ENCODE measurements around the gene RAD51.
A peak's percentile ranks its signal among the peaks of the same experiment; 100 is the strongest.

DNA sequence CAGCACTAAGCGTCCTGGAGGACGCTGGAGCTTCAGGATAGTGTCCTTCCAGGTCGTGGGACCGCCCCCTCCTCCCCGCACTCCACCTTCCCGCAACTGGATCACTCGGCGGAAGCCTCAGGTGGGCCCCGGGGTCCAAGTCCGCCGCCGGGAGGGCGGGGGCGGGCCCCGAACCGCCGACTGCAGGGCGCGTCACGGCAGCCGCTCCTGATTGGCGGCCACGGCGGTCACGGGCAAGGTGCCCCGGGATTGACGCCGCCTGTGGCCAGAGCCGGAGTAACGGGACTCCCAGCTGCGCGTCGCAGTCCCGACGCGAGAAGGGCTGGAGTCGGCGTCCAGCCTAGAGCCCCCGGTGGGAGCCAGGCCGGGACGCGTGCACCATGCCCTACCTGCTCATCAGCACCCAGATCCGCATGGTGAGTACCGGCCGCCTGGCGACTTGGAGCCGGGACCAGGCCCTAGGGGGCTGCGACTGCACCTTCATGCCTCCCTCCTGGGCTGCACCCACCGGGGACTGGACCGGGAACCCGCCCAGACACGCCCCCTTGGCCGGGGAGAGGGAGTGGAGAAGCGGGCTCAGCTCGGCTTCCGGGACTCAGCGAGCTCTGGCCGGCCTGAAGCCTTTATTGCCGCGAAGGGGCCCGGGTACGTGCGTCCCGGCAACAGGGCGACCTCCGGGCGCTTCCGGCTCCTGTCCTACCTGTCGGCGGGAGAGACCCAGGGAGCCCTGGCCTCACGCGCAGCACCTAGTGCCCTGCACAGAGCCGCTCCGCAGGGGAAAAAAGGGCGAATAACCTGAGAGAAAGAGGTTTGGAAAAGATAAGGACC lies 69.0 kb downstream of the RAD51 start, which contains the start of gene GCHFR:
- TF ChIP-seq RAD21 (CRISPR knock-in tag; conservative IDR thresholded peaks at IDR 0.05 in 1 of 2, IDR thresholded peaks at IDR 0.05 in 1 of 2): peak in 1 of 2 experiments; percentile 8; a peak in 1 of 4 replicates
- peak; percentile 73; the same call in 1 of the 2 replicates for TF ChIP-seq GABPB1 (CRISPR knock-in tag; IDR thresholded peaks at IDR 0.05)
- no peak for TF ChIP-seq ZNF586 (CRISPR knock-in tag; conservative IDR thresholded peaks at IDR 0.05)
- no peak for TF ChIP-seq ZNF143 (CRISPR knock-in tag; IDR thresholded peaks at IDR 0.05)
- 0 out of 4 replicates have a peak, but pooled peaks of 1 of the 2 experiments have one; percentile 14 for TF ChIP-seq RCOR1 (IDR thresholded peaks at IDR 0.05; ENCODE audit: borderline replicate concordance in 1 of 2, low read depth in 2 of 2, low read length in 2 of 2)
- TF ChIP-seq, protein P1, sequence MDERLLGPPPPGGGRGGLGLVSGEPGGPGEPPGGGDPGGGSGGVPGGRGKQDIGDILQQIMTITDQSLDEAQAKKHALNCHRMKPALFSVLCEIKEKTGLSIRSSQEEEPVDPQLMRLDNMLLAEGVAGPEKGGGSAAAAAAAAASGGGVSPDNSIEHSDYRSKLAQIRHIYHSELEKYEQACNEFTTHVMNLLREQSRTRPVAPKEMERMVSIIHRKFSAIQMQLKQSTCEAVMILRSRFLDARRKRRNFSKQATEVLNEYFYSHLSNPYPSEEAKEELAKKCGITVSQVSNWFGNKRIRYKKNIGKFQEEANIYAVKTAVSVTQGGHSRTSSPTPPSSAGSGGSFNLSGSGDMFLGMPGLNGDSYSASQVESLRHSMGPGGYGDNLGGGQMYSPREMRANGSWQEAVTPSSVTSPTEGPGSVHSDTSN (CRISPR knock-in tag; IDR thresholded peaks at IDR 0.05; ENCODE audit: low read depth): peak; percentile 62
- TF ChIP-seq, protein P1 (tag; conservative IDR thresholded peaks at IDR 0.05; ENCODE audit: low read depth): no peak
- TF ChIP-seq PHB2 (IDR thresholded peaks at IDR 0.05; ENCODE audit: low read depth): no peak
- TF ChIP-seq, protein P2, sequence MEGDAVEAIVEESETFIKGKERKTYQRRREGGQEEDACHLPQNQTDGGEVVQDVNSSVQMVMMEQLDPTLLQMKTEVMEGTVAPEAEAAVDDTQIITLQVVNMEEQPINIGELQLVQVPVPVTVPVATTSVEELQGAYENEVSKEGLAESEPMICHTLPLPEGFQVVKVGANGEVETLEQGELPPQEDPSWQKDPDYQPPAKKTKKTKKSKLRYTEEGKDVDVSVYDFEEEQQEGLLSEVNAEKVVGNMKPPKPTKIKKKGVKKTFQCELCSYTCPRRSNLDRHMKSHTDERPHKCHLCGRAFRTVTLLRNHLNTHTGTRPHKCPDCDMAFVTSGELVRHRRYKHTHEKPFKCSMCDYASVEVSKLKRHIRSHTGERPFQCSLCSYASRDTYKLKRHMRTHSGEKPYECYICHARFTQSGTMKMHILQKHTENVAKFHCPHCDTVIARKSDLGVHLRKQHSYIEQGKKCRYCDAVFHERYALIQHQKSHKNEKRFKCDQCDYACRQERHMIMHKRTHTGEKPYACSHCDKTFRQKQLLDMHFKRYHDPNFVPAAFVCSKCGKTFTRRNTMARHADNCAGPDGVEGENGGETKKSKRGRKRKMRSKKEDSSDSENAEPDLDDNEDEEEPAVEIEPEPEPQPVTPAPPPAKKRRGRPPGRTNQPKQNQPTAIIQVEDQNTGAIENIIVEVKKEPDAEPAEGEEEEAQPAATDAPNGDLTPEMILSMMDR (IDR thresholded peaks at IDR 0.05 in 2 of 3, conservative IDR thresholded peaks at IDR 0.05 in 1 of 3; ENCODE audit: insufficient read depth in 2 of 3, low read depth in 1 of 3, low read length in 3 of 3): peak; percentile 56 to 61 (median 58); a peak in 5 of 6 replicates
- TF ChIP-seq, protein P3, sequence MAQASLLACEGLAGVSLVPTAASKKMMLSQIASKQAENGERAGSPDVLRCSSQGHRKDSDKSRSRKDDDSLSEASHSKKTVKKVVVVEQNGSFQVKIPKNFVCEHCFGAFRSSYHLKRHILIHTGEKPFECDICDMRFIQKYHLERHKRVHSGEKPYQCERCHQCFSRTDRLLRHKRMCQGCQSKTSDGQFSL (CRISPR knock-in tag; IDR thresholded peaks at IDR 0.05): peak; percentile 55; the same call in 1 of the 2 replicates
- TF ChIP-seq, protein P3 (tag; IDR thresholded peaks at IDR 0.05): no peak
- TF ChIP-seq BRCA1 (IDR thresholded peaks at IDR 0.05): no peak
- no peak for TF ChIP-seq BRCA1 (CRISPR knock-in tag; IDR thresholded peaks at IDR 0.05)
- TF ChIP-seq, protein P4, sequence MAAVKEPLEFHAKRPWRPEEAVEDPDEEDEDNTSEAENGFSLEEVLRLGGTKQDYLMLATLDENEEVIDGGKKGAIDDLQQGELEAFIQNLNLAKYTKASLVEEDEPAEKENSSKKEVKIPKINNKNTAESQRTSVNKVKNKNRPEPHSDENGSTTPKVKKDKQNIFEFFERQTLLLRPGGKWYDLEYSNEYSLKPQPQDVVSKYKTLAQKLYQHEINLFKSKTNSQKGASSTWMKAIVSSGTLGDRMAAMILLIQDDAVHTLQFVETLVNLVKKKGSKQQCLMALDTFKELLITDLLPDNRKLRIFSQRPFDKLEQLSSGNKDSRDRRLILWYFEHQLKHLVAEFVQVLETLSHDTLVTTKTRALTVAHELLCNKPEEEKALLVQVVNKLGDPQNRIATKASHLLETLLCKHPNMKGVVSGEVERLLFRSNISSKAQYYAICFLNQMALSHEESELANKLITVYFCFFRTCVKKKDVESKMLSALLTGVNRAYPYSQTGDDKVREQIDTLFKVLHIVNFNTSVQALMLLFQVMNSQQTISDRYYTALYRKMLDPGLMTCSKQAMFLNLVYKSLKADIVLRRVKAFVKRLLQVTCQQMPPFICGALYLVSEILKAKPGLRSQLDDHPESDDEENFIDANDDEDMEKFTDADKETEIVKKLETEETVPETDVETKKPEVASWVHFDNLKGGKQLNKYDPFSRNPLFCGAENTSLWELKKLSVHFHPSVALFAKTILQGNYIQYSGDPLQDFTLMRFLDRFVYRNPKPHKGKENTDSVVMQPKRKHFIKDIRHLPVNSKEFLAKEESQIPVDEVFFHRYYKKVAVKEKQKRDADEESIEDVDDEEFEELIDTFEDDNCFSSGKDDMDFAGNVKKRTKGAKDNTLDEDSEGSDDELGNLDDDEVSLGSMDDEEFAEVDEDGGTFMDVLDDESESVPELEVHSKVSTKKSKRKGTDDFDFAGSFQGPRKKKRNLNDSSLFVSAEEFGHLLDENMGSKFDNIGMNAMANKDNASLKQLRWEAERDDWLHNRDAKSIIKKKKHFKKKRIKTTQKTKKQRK (IDR thresholded peaks at IDR 0.05; ENCODE audit: borderline replicate concordance, low read depth, low read length): no peak
- TF ChIP-seq SIN3A (IDR thresholded peaks at IDR 0.05; ENCODE audit: borderline replicate concordance in 2 of 2, control insufficient read depth in 1 of 2, low read depth in 2 of 2, low read length in 2 of 2): peak; percentile 56 to 80; a peak in 1 of 4 replicates
- TF ChIP-seq, protein P5, sequence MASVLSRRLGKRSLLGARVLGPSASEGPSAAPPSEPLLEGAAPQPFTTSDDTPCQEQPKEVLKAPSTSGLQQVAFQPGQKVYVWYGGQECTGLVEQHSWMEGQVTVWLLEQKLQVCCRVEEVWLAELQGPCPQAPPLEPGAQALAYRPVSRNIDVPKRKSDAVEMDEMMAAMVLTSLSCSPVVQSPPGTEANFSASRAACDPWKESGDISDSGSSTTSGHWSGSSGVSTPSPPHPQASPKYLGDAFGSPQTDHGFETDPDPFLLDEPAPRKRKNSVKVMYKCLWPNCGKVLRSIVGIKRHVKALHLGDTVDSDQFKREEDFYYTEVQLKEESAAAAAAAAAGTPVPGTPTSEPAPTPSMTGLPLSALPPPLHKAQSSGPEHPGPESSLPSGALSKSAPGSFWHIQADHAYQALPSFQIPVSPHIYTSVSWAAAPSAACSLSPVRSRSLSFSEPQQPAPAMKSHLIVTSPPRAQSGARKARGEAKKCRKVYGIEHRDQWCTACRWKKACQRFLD (CRISPR knock-in tag; IDR thresholded peaks at IDR 0.05): peak; percentile 89
- TF ChIP-seq POLR2AphosphoS5 (IDR thresholded peaks at IDR 0.05; ENCODE audit: control insufficient read depth, insufficient read depth, low read depth, low read length): 0 out of 2 replicates have a peak, but pooled peaks have one; percentile 14
